Measurements from ENCODE around the gene EXOC7. TPM values are rescaled to one million over a fixed set of nuclear protein-coding genes. Genes with fewer than 3 reads are reported as not detected.
A peak's percentile ranks its signal among the peaks of the same experiment; 100 is the strongest.

Gene EXOC7
- total RNA-seq, 1 experiment from 2014 or later, result 114 TPM

- BruUV-seq (replicated peaks), result no TSS peak
- intact Hi-C loops (cut with micrococcal nuclease), result no loop called here
These were observed 19.0 kb upstream of the EXOC7 start for GRCh38 chr17:76122431-76123190.

DNA sequence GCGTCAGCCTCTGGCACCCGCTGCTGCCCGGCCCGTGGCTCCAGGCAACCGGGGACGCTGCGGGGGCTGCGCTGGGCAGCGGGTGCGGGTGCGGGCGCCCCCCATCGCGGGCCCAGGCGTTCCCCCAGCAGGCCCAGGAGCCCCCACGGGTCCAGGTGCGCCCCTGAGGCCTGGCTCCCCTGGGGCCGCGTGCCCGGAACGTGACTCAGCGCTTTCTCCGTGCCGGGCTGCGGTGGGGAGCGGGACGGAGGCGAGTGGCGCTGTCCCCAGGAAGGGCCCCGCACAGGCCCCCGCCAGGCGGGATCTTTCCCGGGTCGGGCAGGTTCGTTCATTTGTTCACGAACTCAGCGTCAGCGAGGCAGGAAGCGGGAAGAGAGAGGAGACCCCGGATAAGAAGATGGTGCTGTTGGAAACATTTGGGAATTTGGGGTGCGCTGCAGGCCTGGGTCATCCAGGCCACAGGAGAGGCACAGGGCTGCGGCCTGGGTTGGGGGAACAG lies 18.4 kb upstream of the EXOC7 start:
- POLR2A ChIA-PET, result interaction anchor here (1.0 kb wide), 2 partner anchors 141 to 157 kb away, joined by 3 to 5 read pairs; no protein-coding TSS in a partner anchor
- H3K9ac ChIP-seq (ENCODE audit: low read length), result peak overlapping the region; percentile 37; the same call in 1 of the 2 replicates
- TF ChIP-seq POLR2AphosphoS5 (IDR thresholded peaks at IDR 0.05; ENCODE audit: low read depth, low read length) (no peak), SIN3A (IDR thresholded peaks at IDR 0.05; ENCODE audit: low read depth) (no peak), EZH2phosphoT487 (IDR thresholded peaks at IDR 0.05; ENCODE audit: borderline replicate concordance) (no peak), SP1 (IDR thresholded peaks at IDR 0.05; ENCODE audit: low read depth) (no peak), YY1 (IDR thresholded peaks at IDR 0.05; ENCODE audit: extremely low read depth, insufficient replicate concordance, low read depth, low read length) (no peak), EZH2 (IDR thresholded peaks at IDR 0.05) (no peak), FOSL1 (IDR thresholded peaks at IDR 0.05; ENCODE audit: low read depth) (no peak), MAX (IDR thresholded peaks at IDR 0.05) (no peak), CTCF (IDR thresholded peaks at IDR 0.05 in 2 of 3, conservative IDR thresholded peaks at IDR 0.05 in 1 of 3; ENCODE audit: borderline replicate concordance in 1 of 3, insufficient read depth in 1 of 3, low read depth in 2 of 3, low read length in 2 of 3) (no peak), ZBTB33 (IDR thresholded peaks at IDR 0.05; ENCODE audit: extremely low read depth, insufficient replicate concordance, low read length) (no peak), CEBPB (IDR thresholded peaks at IDR 0.05; ENCODE audit: low read depth) (no peak)

More at GRCh38 chr17:76122431-76123190, 19.0 kb upstream of the EXOC7 start:
- RAD21 ChIA-PET (ENCODE audit: low non-redundant PET in 1 of 2, low total read pairs in 2 of 2, uncharacterized antibody in 2 of 2, unreplicated experiment in 2 of 2), result interaction anchor here in 1 of 2 experiments (0.7 kb wide), 1 partner anchor 157 kb away, joined by 3 read pairs; no protein-coding TSS in a partner anchor
- no peak overlapping the region for H3K4me3 ChIP-seq (replicated peaks in 1 of 2; ENCODE audit: low read depth in 1 of 2, low read length in 2 of 2)
- no peak overlapping the region for H3K9ac ChIP-seq (ENCODE audit: low read length)
- H3K79me2 ChIP-seq (ENCODE audit: insufficient read depth, low read length), result no peaks in the 10 kb centered on the region
- H3K36me3 ChIP-seq (ENCODE audit: control insufficient read depth in 1 of 2, insufficient read depth in 2 of 2, low read length in 2 of 2), result no peaks in the 10 kb centered on the region
- TF ChIP-seq ZFX (IDR thresholded peaks at IDR 0.05) (0 out of 2 replicates have a peak, but pooled peaks have one; percentile 12), RAD21 (IDR thresholded peaks at IDR 0.05; ENCODE audit: low read depth) (no peak), POLR2AphosphoS5 (IDR thresholded peaks at IDR 0.05; ENCODE audit: low read depth, low read length) (no peak), TCF7L2 (IDR thresholded peaks at IDR 0.05; ENCODE audit: borderline replicate concordance, extremely low read depth, insufficient read depth, insufficient read length) (no peak), ELF1 (IDR thresholded peaks at IDR 0.05; ENCODE audit: borderline replicate concordance, low read depth) (no peak)
- H3K9me3 ChIP-seq (ENCODE audit: control insufficient read depth in 1 of 2, insufficient read depth in 1 of 2, low read depth in 1 of 2, low read length in 2 of 2), result no peaks in the 10 kb centered on the region
- H3K27ac ChIP-seq (ENCODE audit: low read depth, low read length), result peak overlapping the region; percentile 47; the same call in 1 of the 2 replicates
- no peaks in the 10 kb centered on the region for H4K20me1 ChIP-seq (ENCODE audit: insufficient read depth)
- no peaks in the 10 kb centered on the region for H3K9me2 ChIP-seq (ENCODE audit: insufficient read depth)
- CTCF ChIA-PET, result interaction anchor here (0.7 to 10.0 kb wide), 7 partner anchors 10 to 157 kb away, joined by 3 to 132 read pairs (median 8); no protein-coding TSS in a partner anchor
- H3K4me2 ChIP-seq (ENCODE audit: low read length), result no peak overlapping the region
- POLR2A ChIA-PET, result no interaction called here
- DNase-seq (ENCODE audit: low read depth, low spot score) (no peak), ATAC-seq (no peak)
- H3K27me3 ChIP-seq (ENCODE audit: insufficient read depth, low read length), result no peaks in the 10 kb centered on the region
- H3K4me1 ChIP-seq (ENCODE audit: control insufficient read depth in 1 of 2, insufficient read depth in 2 of 2, low read length in 2 of 2), result peaks cover 0 to 15% of the 10 kb centered on the region in 2 experiments; a peak in 2 of 4 replicates
- no peak overlapping the region for H2AFZ ChIP-seq (ENCODE audit: low read depth, low read length, poor library complexity, severe bottlenecking)

More for the DNA sequence above, 18.4 kb upstream of the EXOC7 start:
- BruUV-seq (replicated peaks), result no TSS peak
- DNase-seq (ENCODE audit: low read depth, low spot score), result no peak
- Histone ChIP-seq H3K4me1 (ENCODE audit: control insufficient read depth in 1 of 2, insufficient read depth in 2 of 2, low read length in 2 of 2) (peaks cover 0 to 15% of the 10 kb centered on the region in 2 experiments; a peak in 2 of 4 replicates), H3K27me3 (ENCODE audit: insufficient read depth, low read length) (no peaks in the 10 kb centered on the region), H3K9me2 (ENCODE audit: insufficient read depth) (no peaks in the 10 kb centered on the region), H3K4me3 (replicated peaks in 1 of 2; ENCODE audit: low read depth in 1 of 2, low read length in 2 of 2) (no peak overlapping the region), H2AFZ (ENCODE audit: low read depth, low read length, poor library complexity, severe bottlenecking) (no peak overlapping the region), H4K20me1 (ENCODE audit: insufficient read depth) (no peaks in the 10 kb centered on the region), H3K79me2 (ENCODE audit: insufficient read depth, low read length) (no peaks in the 10 kb centered on the region), H3K4me2 (ENCODE audit: low read length) (peak overlapping the region; percentile 72; the same call in 1 of the 2 replicates), H3K9me3 (ENCODE audit: control insufficient read depth in 1 of 2, insufficient read depth in 1 of 2, low read depth in 1 of 2, low read length in 2 of 2) (no peaks in the 10 kb centered on the region), H3K36me3 (ENCODE audit: control insufficient read depth in 1 of 2, insufficient read depth in 2 of 2, low read length in 2 of 2) (no peaks in the 10 kb centered on the region), H3K27ac (ENCODE audit: low read depth, low read length) (peak overlapping the region; percentile 47; the same call in 1 of the 2 replicates)
- CTCF ChIA-PET, result interaction anchor here (0.5 to 10.0 kb wide), 15 partner anchors 8 to 175 kb away, joined by 3 to 132 read pairs (median 4); no protein-coding TSS in a partner anchor
- ATAC-seq, result no peak
- intact Hi-C loops (cut with micrococcal nuclease), result loop anchor here (1.0 kb wide), 2 partner anchors 60 to 157 kb away; no protein-coding TSS in a partner anchor
- RAD21 ChIA-PET (ENCODE audit: low non-redundant PET in 1 of 2, low total read pairs in 2 of 2, uncharacterized antibody in 2 of 2, unreplicated experiment in 2 of 2), result interaction anchor here (0.7 to 1.3 kb wide), 8 partner anchors 11 to 522 kb away, joined by 3 to 12 read pairs (median 6); partner anchors contain the start of gene ST6GALNAC1 (in 1 of the 2)
